Measurements from ENCODE around the gene ZNF527. TPM values are rescaled to one million over a fixed set of nuclear protein-coding genes. Genes with fewer than 3 reads are reported as not detected.
"Not testable (repeated sequence)": the region's sequence is repeated elsewhere in the genome, so short reads cannot be mapped to it uniquely, and the experiment has no call there.

ZNF527 gene
- total RNA-seq, 1 donor from 2014 or later: 8.6 TPM

- no peak for DNase-seq (ENCODE audit: low spot score)
- no peaks in the 10 kb centered on the region for H4K20me1 ChIP-seq (ENCODE audit: low read depth)
- H3K27me3 ChIP-seq: no peaks in the 10 kb centered on the region
- no peaks in the 10 kb centered on the region for H3F3A ChIP-seq (ENCODE audit: low read depth)
- Mint-ChIP-seq H3K4me1 (no peaks in the 10 kb centered on the region), H3K27ac (no peak overlapping the region), H3K36me3 (peaks cover 45% of the 10 kb centered on the region), H3K4me3 (no peak overlapping the region), H3K27me3 (ENCODE audit: insufficient read depth, low read depth) (peaks cover 5% of the 10 kb centered on the region), H3K9me3 (peaks cover 77% of the 10 kb centered on the region)
- no peak overlapping the region for H3K9ac ChIP-seq
- H3K4me3 ChIP-seq: no peak overlapping the region
- H3K9me3 ChIP-seq (ENCODE audit: low read depth): peaks cover 35% of the 10 kb centered on the region
- TF ChIP-seq CTCF (IDR thresholded peaks at IDR 0.05) (no peak), EZH2phosphoT487 (IDR thresholded peaks at IDR 0.05) (no peak), EZH2 (IDR thresholded peaks at IDR 0.05) (no peak)
- no peaks in the 10 kb centered on the region for H3K79me2 ChIP-seq (ENCODE audit: low read depth)
- H3K36me3 ChIP-seq: peaks cover 49% of the 10 kb centered on the region
- H3K4me2 ChIP-seq: no peak overlapping the region
- H2AFZ ChIP-seq (replicated peaks): no peak overlapping the region
- no peaks in the 10 kb centered on the region for H3K4me1 ChIP-seq
- no peak overlapping the region for H3K27ac ChIP-seq
Measured at GRCh38 chr19:37389234-37389633, 18.3 kb downstream of the ZNF527 start.

GRCh38 chr19:37391399-37391798, 20.5 kb downstream of the ZNF527 start:
- not testable (repeated sequence) for H2AFZ ChIP-seq (replicated peaks); H4K20me1 ChIP-seq (ENCODE audit: low read depth); H3K9ac ChIP-seq; DNase-seq (ENCODE audit: low spot score); H3F3A ChIP-seq (ENCODE audit: low read depth); H3K4me2 ChIP-seq; H3K4me1 Mint-ChIP-seq; H3K4me1 ChIP-seq; H3K27ac ChIP-seq; H3K4me3 ChIP-seq; H3K27me3 ChIP-seq; H3K27me3 Mint-ChIP-seq (ENCODE audit: insufficient read depth, low read depth); H3K4me3 Mint-ChIP-seq; H3K27ac Mint-ChIP-seq; H3K79me2 ChIP-seq (ENCODE audit: low read depth)
- Mint-ChIP-seq H3K36me3 (peaks cover 33% of the 10 kb centered on the region), H3K9me3 (peaks cover 75% of the 10 kb centered on the region)
- Histone ChIP-seq H3K36me3 (peaks cover 33% of the 10 kb centered on the region), H3K9me3 (ENCODE audit: low read depth) (peaks cover 28% of the 10 kb centered on the region)

GRCh38 chr19:37401078-37401477, 30.2 kb downstream of the ZNF527 start:
- H3K36me3 Mint-ChIP-seq: no peaks in the 10 kb centered on the region
- H3K4me1 Mint-ChIP-seq: no peaks in the 10 kb centered on the region
- Histone ChIP-seq H3K4me1 (no peaks in the 10 kb centered on the region), H3K36me3 (no peaks in the 10 kb centered on the region), H3K79me2 (ENCODE audit: low read depth) (no peaks in the 10 kb centered on the region), H3K9ac (no peak overlapping the region), H4K20me1 (ENCODE audit: low read depth) (no peaks in the 10 kb centered on the region), H3K27ac (no peak overlapping the region), H3F3A (ENCODE audit: low read depth) (no peaks in the 10 kb centered on the region), H3K9me3 (ENCODE audit: low read depth) (peaks cover 4% of the 10 kb centered on the region), H3K27me3 (no peaks in the 10 kb centered on the region), H2AFZ (replicated peaks) (no peak overlapping the region), H3K4me3 (no peak overlapping the region), H3K4me2 (no peak overlapping the region)
- H3K9me3 Mint-ChIP-seq: peaks cover 67% of the 10 kb centered on the region
- no peak for DNase-seq (ENCODE audit: low spot score)
- no peak for TF ChIP-seq EZH2 (IDR thresholded peaks at IDR 0.05)
- no peak for TF ChIP-seq CTCF (IDR thresholded peaks at IDR 0.05)
- no peak for TF ChIP-seq EZH2phosphoT487 (IDR thresholded peaks at IDR 0.05)
- no peaks in the 10 kb centered on the region for H3K27me3 Mint-ChIP-seq (ENCODE audit: insufficient read depth, low read depth)
- H3K27ac Mint-ChIP-seq: no peak overlapping the region
- no peak overlapping the region for H3K4me3 Mint-ChIP-seq

GRCh38 chr19:37403403-37403802, 32.5 kb downstream of the ZNF527 start:
- Histone ChIP-seq H3K4me1 (no peaks in the 10 kb centered on the region), H3K27ac (no peak overlapping the region), H3F3A (ENCODE audit: low read depth) (no peaks in the 10 kb centered on the region), H3K9ac (no peak overlapping the region), H3K9me3 (ENCODE audit: low read depth) (no peaks in the 10 kb centered on the region), H3K36me3 (no peaks in the 10 kb centered on the region), H2AFZ (replicated peaks) (no peak overlapping the region), H4K20me1 (ENCODE audit: low read depth) (no peaks in the 10 kb centered on the region), H3K4me2 (no peak overlapping the region), H3K79me2 (ENCODE audit: low read depth) (no peaks in the 10 kb centered on the region), H3K27me3 (no peaks in the 10 kb centered on the region), H3K4me3 (no peak overlapping the region)
- Mint-ChIP-seq H3K27ac (no peak overlapping the region), H3K4me1 (no peaks in the 10 kb centered on the region), H3K36me3 (peaks cover 1% of the 10 kb centered on the region), H3K27me3 (ENCODE audit: insufficient read depth, low read depth) (no peaks in the 10 kb centered on the region), H3K9me3 (peaks cover 78% of the 10 kb centered on the region), H3K4me3 (no peak overlapping the region)
- DNase-seq (ENCODE audit: low spot score): no peak
- TF ChIP-seq EZH2 (IDR thresholded peaks at IDR 0.05) (no peak), CTCF (IDR thresholded peaks at IDR 0.05) (no peak), EZH2phosphoT487 (IDR thresholded peaks at IDR 0.05) (no peak)

- H3K27ac ChIP-seq; H3K36me3 Mint-ChIP-seq; DNase-seq (ENCODE audit: low spot score); H3K4me1 Mint-ChIP-seq; H3K4me2 ChIP-seq; H3K27me3 Mint-ChIP-seq (ENCODE audit: insufficient read depth, low read depth); H3K27me3 ChIP-seq; H3K4me1 ChIP-seq; H3F3A ChIP-seq (ENCODE audit: low read depth); H3K4me3 Mint-ChIP-seq; H3K4me3 ChIP-seq; H2AFZ ChIP-seq (replicated peaks); H4K20me1 ChIP-seq (ENCODE audit: low read depth); H3K79me2 ChIP-seq (ENCODE audit: low read depth); H3K9ac ChIP-seq; H3K9me3 ChIP-seq (ENCODE audit: low read depth); H3K36me3 ChIP-seq; H3K27ac Mint-ChIP-seq: not testable (repeated sequence)
- H3K9me3 Mint-ChIP-seq: peaks cover 81% of the 10 kb centered on the region
Measured at GRCh38 chr19:37406140-37406846, 35.4 kb downstream of the ZNF527 start.
